OCI-LY7 (cell line): ENCODE results near the gene GTSE1.

Source experiments
- CTCF ChIP-seq: fragments of 200-600 bp; sonication (generic); conservative IDR thresholded peaks from 2 replicates; pipeline ENCODE4 v1.5.1; 2014; ENCODE audit warnings: mild to moderate bottlenecking, antibody characterized with exemption, low read length, moderate library complexity, mixed read lengths
- EZH2phosphoT487 ChIP-seq: fragments of 200-600 bp; sonication (generic); IDR thresholded peaks from 2 replicates; pipeline ENCODE4 v1.6.1; 2018; ENCODE audit warnings: low read depth, borderline replicate concordance, mild to moderate bottlenecking, mixed run types, antibody characterized with exemption, low read length, moderate library complexity, mixed read lengths

- TF ChIP-seq CTCF (no peak), EZH2phosphoT487 (no peak)
Observed at GRCh38 chr22:46360097-46360496, 63.4 kb downstream of the GTSE1 start.
